C4-2B (cell line): ENCODE data around the gene TNRC6A.

Experiments used
- H3K27ac ChIP-seq: fragments of 450-650 bp; 2 replicates; pipeline ENCODE4 v1.5.1; 2017
- CTCF ChIP-seq: fragments of 450-650 bp; conservative IDR thresholded peaks from 2 replicates; pipeline ENCODE4 v1.5.1; 2017; ENCODE audit warnings: mild to moderate bottlenecking
- ZFX ChIP-seq: fragments of 450-650 bp; IDR thresholded peaks from 2 replicates; pipeline ENCODE4 v1.6.1; 2017

TNRC6A gene

GRCh38 chr16:24863582-24864437 is 134.4 kb downstream of the TNRC6A start:
- no peak overlapping the region for H3K27ac ChIP-seq
- TF ChIP-seq ZFX (no peak), CTCF (no peak)

- TF ChIP-seq ZFX (no peak), CTCF (no peak)
- no peak overlapping the region for H3K27ac ChIP-seq
Observed at GRCh38 chr16:24869033-24869432, 139.6 kb downstream of the TNRC6A start.

- no peak overlapping the region for H3K27ac ChIP-seq
- TF ChIP-seq CTCF, result no peak
- TF ChIP-seq ZFX, result no peak
Observed at GRCh38 chr16:24871891-24872290, 142.4 kb downstream of the TNRC6A start.

- TF ChIP-seq CTCF (no peak), ZFX (no peak)
- no peak overlapping the region for H3K27ac ChIP-seq
Observed at GRCh38 chr16:24873028-24873427, 143.6 kb downstream of the TNRC6A start.

GRCh38 chr16:24875466-24875865 is 146.0 kb downstream of the TNRC6A start:
- no peak overlapping the region for H3K27ac ChIP-seq
- no peak for TF ChIP-seq ZFX
- no peak for TF ChIP-seq CTCF
